Putamen (tissue), 1 donor: ENCODE results near the gene ZRANB1.

Experiments used
- DNase-seq: peaks from one replicate; pipeline ENCODE4 v3.0.0-alpha.2; 2016; ENCODE audit warnings: low spot score

ZRANB1 gene

DNA sequence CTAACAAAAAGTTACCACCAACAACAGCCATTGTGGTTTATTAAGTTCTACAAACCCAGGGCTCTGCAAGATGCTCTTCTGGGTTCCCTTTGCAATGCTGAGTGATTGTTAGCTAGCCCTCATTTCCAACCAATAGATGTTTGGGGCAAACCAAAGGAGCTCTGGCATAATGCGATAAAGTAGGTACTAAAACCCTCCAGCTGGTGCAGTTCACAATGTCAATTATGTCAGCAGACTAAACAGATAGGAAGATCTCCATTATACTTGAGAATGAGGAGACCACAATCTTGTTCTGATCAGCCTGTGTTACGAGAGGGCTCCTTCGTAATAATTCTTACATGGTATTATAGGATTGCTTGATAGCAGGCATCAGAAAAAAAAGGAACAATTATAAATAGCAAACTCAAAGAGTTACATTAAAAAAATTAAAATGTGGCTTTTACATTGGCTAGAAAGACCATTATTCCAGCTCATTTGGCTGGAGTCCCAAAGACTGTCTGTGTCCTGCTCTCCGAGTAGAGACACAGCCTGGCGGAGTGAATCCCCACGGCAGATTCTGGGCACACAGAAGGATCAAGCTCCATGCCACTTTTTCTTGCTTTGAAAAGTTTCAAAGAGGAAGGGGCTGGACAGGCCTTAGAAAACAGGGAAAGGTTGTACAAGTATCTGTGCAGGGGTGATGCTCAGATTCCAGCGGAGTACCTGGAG lies 93.8 kb downstream of the ZRANB1 start:
- no peak for DNase-seq

DNA sequence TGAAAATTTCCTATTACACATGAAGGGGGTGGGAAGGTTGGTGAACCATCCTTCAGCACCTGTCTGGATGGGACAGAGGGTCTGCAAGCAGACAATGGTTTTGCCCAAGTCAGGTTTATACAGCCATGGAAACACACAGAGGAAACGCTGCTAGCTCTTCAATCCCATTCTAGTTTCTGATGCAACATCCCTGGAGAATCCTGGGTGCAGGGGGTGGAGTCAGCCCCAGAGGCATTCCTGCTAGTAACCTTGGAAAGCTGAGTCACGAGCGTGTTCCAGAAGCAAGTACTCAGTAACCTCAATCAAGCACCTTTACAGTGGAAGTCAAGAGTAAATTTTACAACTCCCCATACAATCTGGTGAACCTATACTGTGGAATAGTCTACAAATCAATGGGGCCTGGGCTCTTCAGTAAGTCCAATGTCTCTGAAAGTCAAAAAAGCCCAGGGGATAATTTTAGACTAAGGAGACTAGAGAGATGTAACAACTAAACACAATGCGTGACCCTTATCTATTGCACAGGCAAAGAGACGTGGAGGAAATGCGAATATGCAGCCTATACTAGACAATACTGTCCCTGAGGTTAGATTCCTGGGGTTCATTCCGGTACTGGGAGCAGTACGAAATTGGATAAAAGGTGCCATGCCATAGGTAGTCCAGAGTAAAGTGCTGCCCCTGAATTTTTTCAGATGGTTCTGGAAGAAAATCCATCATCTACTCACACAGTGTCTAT lies 95.4 kb downstream of the ZRANB1 start:
- DNase-seq = no peak
